Activated naive CD8-positive, alpha-beta T cell treated with anti-CD3 and anti-CD28 coated beads, Interleukin-2, amount 10 ng/mL, durations not matched to agents 7 days and 5 days (primary cell): ENCODE measurements around the gene APELA. TPM values are rescaled to one million over a fixed set of nuclear protein-coding genes. Genes with fewer than 3 reads are reported as not detected.
"Not testable (repeated sequence)": the region's sequence is repeated elsewhere in the genome, so short reads cannot be mapped to it uniquely, and the experiment has no call there.

ENCODE experiments used
- ATAC-seq: fragments of 150-1000 bp; cut with Tn5 transposase; one replicate; pipeline ENCODE4 v1.10.0; 2021; ENCODE audit warnings: low read depth, moderate library complexity
- POLR2A ChIA-PET: fragments of 350-600 bp; sonication (Branson Sonifier 250); formaldehyde crosslinking; loops from one replicate; lab custom pipeline; 2021; ENCODE audit warnings: antibody characterized with exemption; lab: Charles Lee
- DNase-seq: peaks from one replicate; pipeline ENCODE4 v3.0.0; 2021
- H3K27ac Mint-ChIP-seq: one replicate; pipeline ENCODE4 v1.8.0; 2022; ENCODE audit warnings: mild to moderate bottlenecking, mixed read lengths
- H3K27me3 Mint-ChIP-seq: one replicate; pipeline ENCODE4 v1.8.0; 2022; ENCODE audit warnings: mild to moderate bottlenecking, moderate library complexity, mixed read lengths
- H3K36me3 Mint-ChIP-seq: one replicate; pipeline ENCODE4 v1.8.0; 2021; ENCODE audit warnings: mild to moderate bottlenecking, mixed read lengths
- H3K4me1 Mint-ChIP-seq: one replicate; pipeline ENCODE4 v1.8.0; 2021; ENCODE audit warnings: mixed read lengths
- H3K4me3 Mint-ChIP-seq: one replicate; pipeline ENCODE4 v1.8.0; 2022; ENCODE audit warnings: mild to moderate bottlenecking, moderate library complexity, mixed read lengths
- H3K9me3 Mint-ChIP-seq: one replicate; pipeline ENCODE4 v1.8.0; 2021; ENCODE audit warnings: mixed read lengths
- total RNA-seq, 2 experiments: library from RNA; stranded (reverse); gene quantifications; one replicate each; pipeline ENCODE4 v1.2.3, GENCODE V29; 2021

APELA gene
- total RNA-seq, 2 experiments from 2014 or later = not detected

DNA sequence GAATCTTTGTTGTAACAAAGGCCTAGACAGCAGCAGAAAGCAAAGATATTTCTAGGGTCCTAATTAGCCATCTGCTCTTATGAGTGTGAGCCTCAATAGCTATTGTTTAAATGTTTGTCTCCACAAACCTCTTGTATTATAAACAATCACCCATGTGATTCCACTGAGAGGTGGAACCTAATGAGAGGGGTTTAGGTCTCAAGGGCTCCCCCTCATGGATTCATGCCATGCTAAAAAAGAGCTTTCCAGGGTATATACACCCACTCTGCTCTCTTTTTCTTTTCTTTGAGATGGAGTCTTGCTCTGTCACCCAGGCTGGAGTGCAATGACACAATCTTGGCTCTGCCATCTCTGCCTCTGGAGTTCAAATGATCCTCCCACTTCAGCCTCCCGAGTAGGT lies 58.4 kb downstream of the APELA start:
- H3K4me3 Mint-ChIP-seq = no peak overlapping the region
- no peaks in the 10 kb centered on the region for H3K4me1 Mint-ChIP-seq
- H3K9me3 Mint-ChIP-seq = no peaks in the 10 kb centered on the region
- H3K27me3 Mint-ChIP-seq = peaks cover 8% of the 10 kb centered on the region
- no peaks in the 10 kb centered on the region for H3K36me3 Mint-ChIP-seq
- ATAC-seq (no peak), DNase-seq (no peak)
- POLR2A ChIA-PET = no interaction called here
- no peak overlapping the region for H3K27ac Mint-ChIP-seq

DNA sequence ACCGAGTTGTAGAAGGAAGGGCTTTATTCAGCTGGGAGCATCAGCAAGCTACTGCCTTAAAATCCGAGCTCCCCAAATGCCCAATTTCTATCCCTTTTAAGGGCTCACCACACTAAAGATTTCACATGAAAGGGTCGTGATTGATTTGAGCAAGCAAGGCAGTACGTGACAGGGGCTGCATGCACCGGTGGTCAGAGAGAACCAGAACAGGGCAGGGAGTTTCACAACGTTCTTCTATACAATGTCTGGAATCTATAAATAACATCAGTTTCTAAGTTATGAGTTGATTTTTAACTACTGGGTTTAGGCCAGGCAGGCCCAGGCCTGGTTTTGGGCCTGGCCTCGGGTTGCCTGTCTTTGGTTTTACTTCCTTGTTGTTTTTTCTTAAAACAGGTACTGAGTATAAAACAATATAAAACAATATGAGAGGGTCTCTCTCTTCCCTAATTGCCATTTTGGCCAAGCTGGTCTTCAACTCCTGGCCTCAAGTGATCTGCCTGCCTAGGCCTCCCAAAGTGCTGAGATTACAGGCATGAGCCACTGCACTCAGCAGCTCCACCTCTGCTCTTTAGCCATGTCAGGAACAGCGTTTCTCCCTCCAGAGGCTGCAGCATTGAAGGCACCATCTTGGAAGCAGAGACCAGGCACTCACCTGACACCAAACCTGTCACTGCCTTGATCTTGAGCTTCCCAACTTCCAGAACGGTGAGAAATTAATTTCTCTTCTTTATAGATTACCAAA lies 59.1 kb downstream of the APELA start:
- ATAC-seq, H3K27me3 Mint-ChIP-seq, POLR2A ChIA-PET: not testable (repeated sequence)

DNA sequence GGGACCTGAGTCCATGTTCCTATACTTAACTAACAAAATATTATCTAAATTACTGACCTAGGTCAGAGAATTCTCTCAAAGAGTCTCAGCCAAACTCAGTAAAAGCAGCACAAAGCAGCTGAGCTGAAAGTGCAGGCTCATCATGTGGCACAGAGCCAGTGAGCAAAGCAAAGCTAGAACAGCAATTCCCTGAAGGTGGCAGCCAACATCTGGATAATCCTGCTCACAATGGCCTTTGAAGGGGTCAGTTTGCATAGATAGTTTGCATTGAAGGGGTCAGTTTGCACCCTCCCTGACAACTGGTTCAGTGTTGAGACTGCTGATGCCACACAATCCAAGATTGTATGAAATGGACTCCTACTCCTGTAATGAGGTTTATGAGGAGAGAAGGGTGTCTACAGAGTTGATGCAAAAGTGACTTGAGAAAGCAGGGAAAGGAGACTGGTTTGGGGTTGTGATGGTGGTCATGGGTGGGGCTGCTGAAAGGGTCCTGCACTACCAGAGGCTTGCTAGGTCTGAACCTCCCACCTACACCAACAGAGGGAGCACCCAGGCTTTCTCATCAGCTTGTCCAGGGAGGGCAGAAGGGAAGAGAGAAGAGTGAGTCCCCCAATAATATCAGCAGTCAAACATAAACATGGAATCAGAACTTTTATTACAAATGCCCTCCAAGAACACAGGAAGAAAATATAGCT lies 60.7 kb downstream of the APELA start:
- Mint-ChIP-seq H3K36me3 (no peaks in the 10 kb centered on the region), H3K4me3 (no peak overlapping the region), H3K4me1 (no peaks in the 10 kb centered on the region), H3K9me3 (no peaks in the 10 kb centered on the region), H3K27ac (no peak overlapping the region), H3K27me3 (peaks cover 8% of the 10 kb centered on the region)
- no peak for DNase-seq
- no peak for ATAC-seq
- POLR2A ChIA-PET = no interaction called here

More for the DNA sequence above, 59.1 kb downstream of the APELA start:
- H3K36me3 Mint-ChIP-seq, H3K27ac Mint-ChIP-seq, H3K4me1 Mint-ChIP-seq, H3K9me3 Mint-ChIP-seq, DNase-seq, H3K4me3 Mint-ChIP-seq: not testable (repeated sequence)

DNA sequence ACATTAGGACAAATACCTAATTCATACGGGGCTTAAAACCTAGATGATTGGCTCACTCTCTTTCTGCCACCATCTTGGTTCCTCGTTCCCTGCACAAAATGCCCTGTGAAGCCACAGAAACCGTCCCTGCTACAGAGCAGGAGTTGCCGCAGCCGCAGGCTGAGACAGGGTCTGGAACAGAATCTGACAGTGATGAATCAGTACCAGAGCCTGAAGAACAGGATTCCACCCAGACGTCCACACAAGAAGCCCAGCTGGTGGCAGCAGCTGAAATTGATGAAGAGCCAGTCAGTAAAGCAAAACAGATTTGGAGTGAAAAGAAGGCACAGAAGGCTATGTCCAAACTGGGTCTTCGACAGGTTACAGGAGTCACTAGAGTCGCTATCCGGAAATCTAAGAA lies 66.2 kb downstream of the APELA start:
- ATAC-seq = no peak
- POLR2A ChIA-PET = no interaction called here
- no peaks in the 10 kb centered on the region for H3K9me3 Mint-ChIP-seq

DNA sequence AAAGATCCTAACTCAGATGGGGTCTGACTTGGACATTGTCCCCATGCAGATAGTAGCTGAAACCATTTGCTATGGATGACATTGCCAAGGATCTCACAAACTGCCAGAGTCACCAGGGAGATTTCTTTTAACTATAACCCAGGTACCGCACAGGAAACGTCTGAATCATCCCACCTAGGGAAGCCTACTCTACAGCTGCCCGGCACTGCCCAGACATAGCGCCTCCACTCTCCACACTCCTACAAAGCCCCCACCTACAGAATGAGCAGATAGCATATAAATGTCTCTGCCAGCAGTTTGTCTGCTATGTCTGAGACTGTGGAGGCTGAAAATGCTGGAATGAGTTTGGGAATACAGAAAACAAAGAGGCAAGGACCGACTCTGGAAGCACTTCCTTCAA lies 68.2 kb downstream of the APELA start:
- no peak overlapping the region for H3K4me3 Mint-ChIP-seq

More for the DNA sequence above, 66.2 kb downstream of the APELA start:
- no peaks in the 10 kb centered on the region for H3K36me3 Mint-ChIP-seq
- DNase-seq = no peak
- H3K4me1 Mint-ChIP-seq = no peaks in the 10 kb centered on the region
- no peak overlapping the region for H3K27ac Mint-ChIP-seq
- H3K27me3 Mint-ChIP-seq = peaks cover 16% of the 10 kb centered on the region
- H3K4me3 Mint-ChIP-seq = no peak overlapping the region

DNA sequence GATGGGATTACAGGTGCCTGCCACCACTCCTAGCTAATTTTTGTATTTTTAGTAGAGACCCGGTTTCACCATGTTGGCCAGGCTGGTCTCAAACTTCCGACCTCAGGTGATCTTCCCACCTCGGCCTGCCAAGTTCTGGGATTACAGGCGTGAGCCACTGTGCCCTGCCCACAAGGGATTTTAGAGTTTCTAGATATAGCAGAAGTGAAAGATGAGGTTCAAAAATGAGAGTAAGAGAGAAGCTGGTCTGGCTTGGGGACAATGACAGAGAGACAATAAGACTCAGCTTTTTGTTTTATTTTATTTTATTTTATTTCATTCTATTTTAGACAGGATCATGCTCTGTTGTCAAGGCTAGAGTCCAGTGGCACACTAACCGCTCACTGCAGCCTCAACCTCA lies 69.8 kb downstream of the APELA start:
- H3K4me3 Mint-ChIP-seq = no peak overlapping the region
- H3K9me3 Mint-ChIP-seq = no peaks in the 10 kb centered on the region
- ATAC-seq = no peak
- POLR2A ChIA-PET = no interaction called here
- H3K27ac Mint-ChIP-seq = no peak overlapping the region
- H3K27me3 Mint-ChIP-seq = peaks cover 13% of the 10 kb centered on the region
- no peaks in the 10 kb centered on the region for H3K36me3 Mint-ChIP-seq
- DNase-seq = no peak
- H3K4me1 Mint-ChIP-seq = no peaks in the 10 kb centered on the region

More for the DNA sequence above, 68.2 kb downstream of the APELA start:
- no peak for DNase-seq
- POLR2A ChIA-PET = no interaction called here
- no peak overlapping the region for H3K27ac Mint-ChIP-seq
- no peak for ATAC-seq
- H3K9me3 Mint-ChIP-seq = no peaks in the 10 kb centered on the region
- H3K36me3 Mint-ChIP-seq = no peaks in the 10 kb centered on the region
- no peaks in the 10 kb centered on the region for H3K4me1 Mint-ChIP-seq
- peaks cover 11% of the 10 kb centered on the region for H3K27me3 Mint-ChIP-seq

Other genes starting within 250 kb of the APELA start
- gene SMIM31, start 123.0 kb upstream of the APELA start, total RNA-seq = not detected
- gene TRIM61, start 100.5 kb downstream of the APELA start, total RNA-seq = 1 to 10 TPM; 2.9 to 3.1 TPM
- not detected for gene TRIM60, start 154.8 kb downstream of the APELA start, total RNA-seq
- not detected for gene TRIM75, start 176.7 kb downstream of the APELA start, total RNA-seq
- 1 to 10 TPM; 8.2 to 8.5 TPM for gene TMEM192, start 235.7 kb downstream of the APELA start, total RNA-seq